Upper lobe of left lung (tissue), 4 donors: ENCODE measurements around the gene SPACA7.

Experiments
- CTCF ChIP-seq, 6 experiments: fragments of 450-650 bp in 4 of 6; fragments of 200-600 bp in 2 of 6; sonication (generic) in 2 of 6; IDR thresholded peaks; one replicate each; pipeline ENCODE4 v1.5.1; 2016 to 2019; ENCODE audit warnings: antibody characterized with exemption in 6 of 6
- EP300 ChIP-seq, 4 donors: sonication (generic); formaldehyde crosslinking; IDR thresholded peaks; one replicate each; pipeline ENCODE4 v1.5.1; 2017; ENCODE audit warnings: antibody characterized with exemption in 4 of 4, control low read depth in 2 of 4
- POLR2A ChIP-seq, 4 donors: fragments of 450-650 bp; IDR thresholded peaks; one replicate each; pipeline ENCODE4 v1.5.1; 2016 to 2017; ENCODE audit warnings: antibody characterized with exemption in 4 of 4, mild to moderate bottlenecking in 2 of 4
- POLR2AphosphoS5 ChIP-seq, 2 donors: sonication (generic); formaldehyde crosslinking; IDR thresholded peaks; one replicate each; pipeline ENCODE4 v1.5.1; 2017; ENCODE audit warnings: antibody characterized with exemption in 2 of 2

- TF ChIP-seq CTCF (IDR thresholded peaks at IDR 0.05) (no peak), POLR2A (IDR thresholded peaks at IDR 0.05) (no peak), POLR2AphosphoS5 (IDR thresholded peaks at IDR 0.05) (no peak), EP300 (IDR thresholded peaks at IDR 0.05) (no peak)
Observed at GRCh38 chr13:112358156-112358555, 18.0 kb upstream of the SPACA7 start.
